Fibroblast of peridontal ligament (primary cell): ENCODE results near the gene PRKAB2.
"Not testable (repeated sequence)": the region's sequence is repeated elsewhere in the genome, so short reads cannot be mapped to it uniquely, and the experiment has no call there.

ENCODE experiments used
- DNase-seq: peaks from one replicate; pipeline ENCODE4 v3.0.0-alpha.2; 2010; ENCODE audit errors: extremely low read depth

Gene PRKAB2, protein sequence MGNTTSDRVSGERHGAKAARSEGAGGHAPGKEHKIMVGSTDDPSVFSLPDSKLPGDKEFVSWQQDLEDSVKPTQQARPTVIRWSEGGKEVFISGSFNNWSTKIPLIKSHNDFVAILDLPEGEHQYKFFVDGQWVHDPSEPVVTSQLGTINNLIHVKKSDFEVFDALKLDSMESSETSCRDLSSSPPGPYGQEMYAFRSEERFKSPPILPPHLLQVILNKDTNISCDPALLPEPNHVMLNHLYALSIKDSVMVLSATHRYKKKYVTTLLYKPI

GRCh38 chr1:147172168-147173016, at the start of gene PRKAB2:
Gene PRKAB2 (minus strand): TSS chr1:147172470. CDS start chr1:147172144, 326 bp downstream.
- DNase-seq: peak; percentile 96

DNA sequence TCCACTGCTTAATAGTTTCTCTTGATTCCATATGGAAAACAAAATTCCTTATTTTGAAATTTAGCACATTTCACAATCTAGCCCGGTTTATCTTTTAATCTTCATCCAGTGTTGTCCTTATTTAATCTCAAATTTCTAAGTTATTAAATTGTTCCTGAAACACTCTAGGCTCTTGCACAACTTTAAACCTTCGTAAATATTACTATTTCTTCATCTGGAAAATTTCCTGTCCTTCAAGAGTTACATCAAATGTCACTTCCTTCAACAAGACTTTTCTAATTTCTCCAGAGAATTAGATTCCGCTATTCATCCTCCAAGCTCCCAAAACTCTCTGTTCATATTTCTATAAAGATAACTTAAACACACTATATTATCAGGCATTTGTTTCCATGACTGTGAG, 46.3 kb upstream of the PRKAB2 start:
- no peak for DNase-seq

DNA sequence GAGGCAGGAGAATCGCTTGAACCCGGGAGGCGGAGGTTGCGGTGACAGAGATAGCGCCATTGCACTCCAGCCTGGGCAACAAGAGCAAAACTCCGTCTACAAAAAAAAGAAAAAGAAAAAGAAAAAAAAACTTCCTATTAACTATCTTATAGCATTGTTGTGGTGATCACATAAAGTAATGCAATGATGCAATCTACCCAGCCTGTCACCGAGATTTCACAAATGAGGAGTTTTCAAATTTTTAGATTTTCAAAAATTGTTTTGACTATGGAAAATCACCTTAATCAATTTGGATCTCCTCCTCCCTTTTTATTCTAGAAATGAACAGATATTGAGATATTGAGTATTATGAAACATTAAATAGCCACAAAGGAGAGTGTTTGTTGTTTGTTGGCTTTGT, 44.9 kb upstream of the PRKAB2 start:
- no peak for DNase-seq

DNA sequence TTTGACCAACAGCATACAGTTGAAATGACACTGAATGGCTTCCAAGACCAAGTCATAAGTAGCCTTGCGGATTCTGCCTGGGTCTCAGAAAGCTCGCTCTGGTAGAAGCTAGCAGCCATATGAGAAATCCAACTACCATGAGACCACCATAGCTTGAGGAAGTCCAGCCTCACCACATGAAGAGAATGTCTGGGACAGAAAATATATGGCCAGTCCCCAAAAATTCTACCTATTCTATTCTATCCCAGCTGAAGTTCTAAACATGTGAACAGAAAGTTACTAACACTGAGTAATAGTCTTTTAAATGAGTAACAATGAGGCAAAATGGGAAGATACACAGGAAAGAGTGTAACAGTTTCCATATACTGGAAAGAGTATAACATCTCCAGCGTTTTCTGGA, 43.9 kb upstream of the PRKAB2 start:
- no peak for DNase-seq

- no peak for DNase-seq
Observed at GRCh38 chr1:147215540-147215916, 43.3 kb upstream of the PRKAB2 start.

DNA sequence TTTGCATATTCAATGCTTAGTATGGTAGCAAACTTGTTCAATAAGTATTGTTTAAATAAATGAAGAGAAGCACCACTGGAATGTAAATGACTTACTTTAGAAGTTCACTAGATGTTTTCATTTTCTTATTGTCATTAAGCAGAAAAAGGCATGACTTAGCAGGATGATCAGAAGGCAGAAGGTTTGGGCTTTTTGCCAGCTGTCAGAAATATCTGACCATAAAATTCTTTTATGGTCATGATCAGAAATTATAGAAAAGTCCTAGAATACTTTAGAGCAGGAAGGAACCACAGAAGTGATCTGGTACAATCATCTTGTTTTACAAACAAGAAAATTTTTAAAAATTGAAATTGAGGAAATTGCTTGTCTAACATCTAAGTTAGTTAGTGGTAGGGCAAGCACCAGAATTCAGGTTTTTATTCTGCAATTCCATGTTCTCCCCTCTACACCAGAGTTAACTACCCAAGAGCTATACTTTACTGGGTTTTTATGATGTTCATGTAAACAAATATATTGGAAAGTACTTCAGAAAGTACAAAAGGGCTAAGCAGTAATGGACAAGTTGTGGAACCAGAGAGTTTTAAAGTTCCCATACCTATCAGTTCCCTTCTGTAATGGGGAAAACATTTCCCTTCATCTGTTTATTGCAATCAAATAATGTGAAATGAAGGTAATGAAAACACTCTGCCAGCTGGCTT, 42.7 kb upstream of the PRKAB2 start:
- peak; percentile 13 for DNase-seq

- no peak for DNase-seq
Observed at GRCh38 chr1:147214325-147214724, 42.1 kb upstream of the PRKAB2 start.

GRCh38 chr1:147213271-147213670, 41.0 kb upstream of the PRKAB2 start:
- DNase-seq: no peak

DNA sequence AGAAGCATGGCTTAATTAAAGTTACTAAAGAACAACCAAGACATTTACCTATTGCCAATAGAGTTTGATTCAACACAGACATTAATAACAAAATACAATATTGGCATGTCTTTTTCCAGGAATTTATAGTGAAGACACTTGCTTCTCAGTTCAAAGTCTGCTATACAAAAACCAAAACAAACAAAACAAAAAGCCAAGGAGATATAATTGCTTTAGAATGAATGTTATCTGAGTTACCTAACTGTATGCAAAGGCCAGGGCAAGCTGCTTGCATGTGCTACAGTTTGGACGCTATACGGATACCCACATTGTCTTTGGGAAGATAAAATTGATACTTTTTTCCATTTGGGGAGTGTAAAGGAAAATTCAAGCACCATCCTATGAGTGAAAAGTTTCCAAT, 39.3 kb upstream of the PRKAB2 start:
- no peak for DNase-seq

- no peak for DNase-seq
Observed at GRCh38 chr1:147210987-147211386, 38.7 kb upstream of the PRKAB2 start.

DNA sequence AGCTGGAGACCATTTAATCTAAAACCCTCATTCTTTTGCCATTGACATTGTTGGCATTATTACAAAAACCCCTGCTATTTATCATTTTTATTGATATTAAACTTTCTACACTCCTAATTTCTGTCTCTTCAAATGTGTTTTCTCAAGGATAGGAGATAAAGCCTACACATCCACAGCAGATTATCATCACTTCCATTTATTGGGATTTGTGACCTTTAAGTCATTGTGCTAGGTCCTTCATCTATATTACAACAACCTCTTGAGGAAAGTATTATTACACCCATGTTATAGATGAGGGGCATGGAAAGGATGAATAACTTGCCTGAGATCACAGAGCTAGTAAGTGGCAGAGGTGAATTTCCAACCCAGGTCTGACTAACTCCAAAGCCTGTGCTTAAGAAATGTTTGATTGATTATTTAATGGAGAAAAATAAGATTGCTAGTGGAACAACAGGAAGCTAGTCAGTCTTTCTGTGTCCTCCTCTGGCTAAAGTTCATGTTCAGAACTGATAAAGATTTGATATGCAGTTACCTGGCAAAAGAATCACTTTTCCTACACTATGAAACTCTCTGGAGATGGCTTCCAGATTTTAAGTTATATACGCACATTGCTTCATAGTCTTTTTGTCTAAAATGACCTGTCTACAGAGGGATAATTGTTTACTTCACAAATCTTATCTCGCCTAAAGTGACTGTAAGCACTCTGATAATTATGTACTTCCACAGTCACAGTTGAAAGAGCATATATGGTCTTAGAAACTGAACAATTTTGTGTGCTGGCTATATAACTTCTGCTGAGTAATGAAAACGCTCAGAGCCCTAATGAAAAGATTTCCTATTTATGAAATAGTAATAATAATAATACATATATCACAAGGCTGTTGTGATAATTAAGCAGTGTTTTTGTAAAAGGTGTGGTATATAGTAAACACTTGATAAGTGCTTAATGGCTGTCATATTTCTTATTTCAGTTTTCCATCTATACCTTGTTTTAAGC, 37.9 kb upstream of the PRKAB2 start:
- no peak for DNase-seq

DNA sequence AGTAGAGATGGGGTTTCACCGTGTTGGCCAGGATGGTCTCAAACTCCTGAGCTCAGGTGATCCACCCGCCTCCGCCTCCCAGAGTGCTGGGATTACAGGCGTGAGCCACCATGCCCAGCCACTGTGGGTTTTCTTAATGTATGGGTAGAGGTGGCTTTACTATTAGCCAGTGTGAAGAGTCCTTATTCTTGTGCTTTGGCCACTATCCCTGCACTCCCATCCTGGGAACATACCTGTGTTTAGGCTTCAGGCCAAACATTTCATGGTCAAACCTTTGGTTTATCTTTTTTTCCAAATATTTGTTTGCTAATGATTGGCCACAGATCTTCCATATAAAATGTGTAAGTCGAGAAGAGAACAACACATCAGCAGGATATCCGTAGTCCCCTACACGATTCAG, 36.3 kb upstream of the PRKAB2 start:
- DNase-seq: no peak

DNA sequence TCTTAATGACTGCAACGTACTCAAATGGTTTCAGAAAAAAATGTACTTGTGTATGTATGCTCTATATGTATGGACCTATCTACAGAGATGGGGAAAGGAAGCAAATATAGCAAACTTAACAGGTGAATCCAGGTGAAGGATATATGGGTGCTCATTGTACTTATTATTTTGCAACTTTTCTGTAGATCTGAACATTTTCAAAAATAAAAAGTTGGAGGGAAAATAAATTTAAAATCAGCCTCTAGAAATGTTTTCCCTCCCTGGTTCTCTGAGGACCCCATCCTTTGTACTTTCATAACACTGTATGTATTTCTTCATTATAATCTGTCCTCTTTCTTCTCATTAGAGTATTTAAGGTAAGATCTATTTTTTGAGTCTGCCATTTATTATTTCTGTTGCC, 34.9 kb upstream of the PRKAB2 start:
- DNase-seq: no peak

DNA sequence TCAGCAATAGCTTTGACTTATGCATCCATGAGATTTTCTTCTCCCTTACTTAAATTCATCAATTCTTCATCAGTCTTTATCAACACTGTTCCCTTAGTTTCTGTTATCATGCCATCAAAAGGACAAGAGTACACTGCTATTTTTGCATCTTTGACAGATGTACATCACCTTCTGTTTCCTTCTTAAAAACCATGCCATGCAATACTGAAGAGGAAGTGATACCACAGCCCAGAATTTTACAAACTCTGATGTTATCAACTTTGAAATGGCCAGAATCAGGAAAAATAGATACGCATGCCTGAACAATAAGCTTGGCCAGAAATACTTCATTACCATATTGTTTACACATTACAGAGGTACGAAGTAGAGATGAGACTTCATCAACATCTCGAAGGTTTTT, 31.8 kb upstream of the PRKAB2 start:
- DNase-seq: no peak

DNA sequence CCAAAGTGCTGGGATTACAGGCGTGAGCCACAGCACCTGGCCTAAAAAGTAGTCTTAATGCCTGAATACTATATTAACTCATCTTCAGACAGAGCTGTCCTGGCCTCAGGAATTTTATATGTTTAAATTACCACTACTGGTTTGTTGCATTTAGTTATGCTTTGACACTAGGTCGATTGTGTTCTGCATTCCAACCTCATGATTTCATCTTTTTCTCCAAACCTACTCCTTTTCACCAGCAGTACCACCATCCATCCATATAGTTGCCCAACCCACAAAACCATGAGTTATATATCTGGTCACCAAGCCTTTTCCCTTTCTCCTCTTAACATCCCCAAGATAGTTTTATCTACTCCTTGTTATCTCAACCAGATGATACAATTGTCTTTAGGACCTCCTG, 30.3 kb upstream of the PRKAB2 start:
- no peak for DNase-seq

GRCh38 chr1:147201786-147202185, 29.5 kb upstream of the PRKAB2 start:
- no peak for DNase-seq

DNA sequence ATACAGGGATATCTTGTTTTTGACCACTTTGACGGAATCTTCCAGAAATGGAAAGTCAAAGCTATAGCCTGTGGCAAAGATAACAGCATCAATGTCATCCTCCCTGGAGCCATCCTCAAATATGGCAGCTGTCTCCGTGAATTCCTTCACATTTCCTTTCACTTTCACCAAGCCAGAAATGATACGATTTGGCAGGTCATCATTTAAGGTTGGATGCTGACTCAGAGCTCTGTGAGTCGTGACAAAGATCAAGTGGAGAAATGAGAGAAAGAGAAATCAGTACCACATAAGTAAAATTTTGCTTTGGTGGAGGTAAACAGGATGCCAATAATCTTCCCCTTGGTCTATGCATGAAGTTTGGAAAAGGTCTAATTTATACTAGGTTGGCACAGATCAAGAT, 29.0 kb upstream of the PRKAB2 start:
- no peak for DNase-seq

GRCh38 chr1:147197324-147197723, 25.1 kb upstream of the PRKAB2 start:
- DNase-seq: not testable (repeated sequence)

- no peak for DNase-seq
Observed at GRCh38 chr1:147189514-147189913, 17.2 kb upstream of the PRKAB2 start.

DNA sequence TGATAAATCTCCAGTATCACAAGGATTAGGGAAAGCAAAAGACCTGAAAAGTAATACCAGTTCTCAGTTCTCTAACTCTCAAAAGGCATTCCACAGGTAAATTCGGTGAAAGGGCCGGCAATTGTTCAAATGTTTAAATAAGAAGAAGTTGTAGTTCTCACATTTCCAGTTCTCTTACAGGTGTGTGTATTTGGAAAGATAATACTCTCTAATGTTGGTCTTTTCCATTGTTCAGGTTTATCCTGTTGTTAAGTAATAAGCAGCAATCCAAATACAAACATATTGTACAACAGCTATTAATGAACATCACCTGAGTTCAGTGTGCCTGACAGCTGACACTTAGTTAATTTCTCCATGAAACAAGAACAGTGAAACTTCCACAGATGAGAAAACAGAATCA, 13.2 kb upstream of the PRKAB2 start:
- DNase-seq: no peak

- peak; percentile 66 for DNase-seq
Observed at GRCh38 chr1:147177611-147178380, 5.5 kb upstream of the PRKAB2 start.
